ENCODE results near the gene CNTD1.

DNA sequence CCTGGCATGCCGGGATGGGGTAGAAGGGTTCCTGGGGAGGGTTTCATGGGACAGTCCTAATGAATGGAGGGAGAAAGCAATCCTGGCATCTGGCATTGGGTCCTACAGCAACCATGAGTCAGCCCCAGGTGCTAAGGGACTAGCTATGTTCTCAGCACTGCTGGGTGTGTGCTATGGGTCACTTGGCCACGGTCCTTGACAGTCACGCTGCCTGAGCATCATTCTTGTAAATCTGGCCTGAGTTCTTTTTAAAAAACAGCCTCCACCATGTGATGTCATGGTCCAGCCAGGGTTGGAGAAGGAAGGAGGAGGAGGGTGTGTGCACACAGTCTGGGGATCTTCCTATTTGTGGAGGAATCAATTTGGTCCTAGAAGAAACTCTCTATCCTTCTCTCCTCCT is 43.9 kb upstream of the CNTD1 start:
- TF ChIP-seq, protein P1, sequence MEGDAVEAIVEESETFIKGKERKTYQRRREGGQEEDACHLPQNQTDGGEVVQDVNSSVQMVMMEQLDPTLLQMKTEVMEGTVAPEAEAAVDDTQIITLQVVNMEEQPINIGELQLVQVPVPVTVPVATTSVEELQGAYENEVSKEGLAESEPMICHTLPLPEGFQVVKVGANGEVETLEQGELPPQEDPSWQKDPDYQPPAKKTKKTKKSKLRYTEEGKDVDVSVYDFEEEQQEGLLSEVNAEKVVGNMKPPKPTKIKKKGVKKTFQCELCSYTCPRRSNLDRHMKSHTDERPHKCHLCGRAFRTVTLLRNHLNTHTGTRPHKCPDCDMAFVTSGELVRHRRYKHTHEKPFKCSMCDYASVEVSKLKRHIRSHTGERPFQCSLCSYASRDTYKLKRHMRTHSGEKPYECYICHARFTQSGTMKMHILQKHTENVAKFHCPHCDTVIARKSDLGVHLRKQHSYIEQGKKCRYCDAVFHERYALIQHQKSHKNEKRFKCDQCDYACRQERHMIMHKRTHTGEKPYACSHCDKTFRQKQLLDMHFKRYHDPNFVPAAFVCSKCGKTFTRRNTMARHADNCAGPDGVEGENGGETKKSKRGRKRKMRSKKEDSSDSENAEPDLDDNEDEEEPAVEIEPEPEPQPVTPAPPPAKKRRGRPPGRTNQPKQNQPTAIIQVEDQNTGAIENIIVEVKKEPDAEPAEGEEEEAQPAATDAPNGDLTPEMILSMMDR (IDR thresholded peaks at IDR 0.05; ENCODE audit: borderline replicate concordance, extremely low read depth, low read length, poor library complexity, severe bottlenecking): no peak
- no peak for TF ChIP-seq EZH2 (IDR thresholded peaks at IDR 0.05; ENCODE audit: borderline replicate concordance, low read depth, low read length, severe bottlenecking)
